Naive thymus-derived CD8-positive, alpha-beta T cell (primary cell): ENCODE results near the gene PRX. TPM values are rescaled to one million over a fixed set of nuclear protein-coding genes. Genes with fewer than 3 reads are reported as not detected.
"Not testable (repeated sequence)": the region's sequence is repeated elsewhere in the genome, so short reads cannot be mapped to it uniquely, and the experiment has no call there.

Experiments used
- ATAC-seq, 2 donors: fragments of 150-1000 bp; cut with Tn5 transposase in 1 of 2; sonication (Bioruptor Pico), chemical (Tn5 transposase) in 1 of 2; 1 replicate in 1 of 2; 2 replicates in 1 of 2; pipeline ENCODE4 v1.10.0; 2021; ENCODE audit warnings: mild to moderate bottlenecking in 2 of 2, moderate library complexity in 2 of 2
- POLR2A ChIA-PET: fragments of 350-600 bp; sonication (Branson Sonifier 250); formaldehyde crosslinking; loops from one replicate; lab custom pipeline; 2021; ENCODE audit warnings: antibody characterized with exemption; lab: Charles Lee
- DNase-seq, 10 donors: peaks; one replicate each; pipeline versions ENCODE4 v3.0.0 to v3.0.0-alpha.2; 2020 to 2022
- H3K27ac Mint-ChIP-seq, 10 donors: one replicate each; pipeline ENCODE4 v1.8.0; 2020 to 2022; ENCODE audit warnings: mild to moderate bottlenecking in 10 of 10, mixed read lengths in 10 of 10, moderate library complexity in 4 of 10, inconsistent platforms in 1 of 10
- H3K27me3 Mint-ChIP-seq, 5 donors: one replicate each; pipeline ENCODE4 v1.8.0; 2021 to 2022; ENCODE audit warnings: mixed read lengths in 5 of 5
- H3K36me3 Mint-ChIP-seq, 3 donors: one replicate each; pipeline ENCODE4 v1.8.0; 2020 to 2022; ENCODE audit warnings: mixed read lengths in 3 of 3, mild to moderate bottlenecking in 2 of 3, inconsistent platforms in 1 of 3
- H3K4me1 Mint-ChIP-seq, 4 donors: one replicate each; pipeline ENCODE4 v1.8.0; 2021 to 2022; ENCODE audit warnings: mixed read lengths in 4 of 4
- H3K4me3 Mint-ChIP-seq, 10 donors: one replicate each; pipeline ENCODE4 v1.8.0; 2020 to 2022; ENCODE audit warnings: mild to moderate bottlenecking in 10 of 10, mixed read lengths in 10 of 10, moderate library complexity in 6 of 10, inconsistent platforms in 1 of 10
- H3K9me3 Mint-ChIP-seq, 9 donors: one replicate each; pipeline ENCODE4 v1.8.0; 2020 to 2022; ENCODE audit warnings: mixed read lengths in 9 of 9, mild to moderate bottlenecking in 3 of 9, inconsistent platforms in 1 of 9, moderate library complexity in 1 of 9
- polyA plus RNA-seq, 3 donors: library from polyadenylated mRNA; unstranded; fragments of 300-500 nt; fragmentation: Illumina TruSeq; gene quantifications; one replicate each; pipeline ENCODE4 v1.2.3, GENCODE V29; 2021
- total RNA-seq, 8 experiments: library from RNA in 2 of 8; stranded (reverse) in 2 of 8; gene quantifications; one replicate each; pipeline ENCODE4 v1.2.3 and lab custom pipeline; 2021 to 2026

PRX gene, protein sequence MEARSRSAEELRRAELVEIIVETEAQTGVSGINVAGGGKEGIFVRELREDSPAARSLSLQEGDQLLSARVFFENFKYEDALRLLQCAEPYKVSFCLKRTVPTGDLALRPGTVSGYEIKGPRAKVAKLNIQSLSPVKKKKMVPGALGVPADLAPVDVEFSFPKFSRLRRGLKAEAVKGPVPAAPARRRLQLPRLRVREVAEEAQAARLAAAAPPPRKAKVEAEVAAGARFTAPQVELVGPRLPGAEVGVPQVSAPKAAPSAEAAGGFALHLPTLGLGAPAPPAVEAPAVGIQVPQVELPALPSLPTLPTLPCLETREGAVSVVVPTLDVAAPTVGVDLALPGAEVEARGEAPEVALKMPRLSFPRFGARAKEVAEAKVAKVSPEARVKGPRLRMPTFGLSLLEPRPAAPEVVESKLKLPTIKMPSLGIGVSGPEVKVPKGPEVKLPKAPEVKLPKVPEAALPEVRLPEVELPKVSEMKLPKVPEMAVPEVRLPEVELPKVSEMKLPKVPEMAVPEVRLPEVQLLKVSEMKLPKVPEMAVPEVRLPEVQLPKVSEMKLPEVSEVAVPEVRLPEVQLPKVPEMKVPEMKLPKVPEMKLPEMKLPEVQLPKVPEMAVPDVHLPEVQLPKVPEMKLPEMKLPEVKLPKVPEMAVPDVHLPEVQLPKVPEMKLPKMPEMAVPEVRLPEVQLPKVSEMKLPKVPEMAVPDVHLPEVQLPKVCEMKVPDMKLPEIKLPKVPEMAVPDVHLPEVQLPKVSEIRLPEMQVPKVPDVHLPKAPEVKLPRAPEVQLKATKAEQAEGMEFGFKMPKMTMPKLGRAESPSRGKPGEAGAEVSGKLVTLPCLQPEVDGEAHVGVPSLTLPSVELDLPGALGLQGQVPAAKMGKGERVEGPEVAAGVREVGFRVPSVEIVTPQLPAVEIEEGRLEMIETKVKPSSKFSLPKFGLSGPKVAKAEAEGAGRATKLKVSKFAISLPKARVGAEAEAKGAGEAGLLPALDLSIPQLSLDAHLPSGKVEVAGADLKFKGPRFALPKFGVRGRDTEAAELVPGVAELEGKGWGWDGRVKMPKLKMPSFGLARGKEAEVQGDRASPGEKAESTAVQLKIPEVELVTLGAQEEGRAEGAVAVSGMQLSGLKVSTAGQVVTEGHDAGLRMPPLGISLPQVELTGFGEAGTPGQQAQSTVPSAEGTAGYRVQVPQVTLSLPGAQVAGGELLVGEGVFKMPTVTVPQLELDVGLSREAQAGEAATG (N-terminal part only)
- total RNA-seq = 1 to 10 TPM; 3.8 to 4.0 TPM
- under 1 TPM; 0.39 to 0.49 (median 0.44) TPM for polyA plus RNA-seq
- total RNA-seq (lab: John Stamatoyannopoulos, UW) = 3.5 to 15.2 (median 5.9) reads per million in 6 experiments

DNA sequence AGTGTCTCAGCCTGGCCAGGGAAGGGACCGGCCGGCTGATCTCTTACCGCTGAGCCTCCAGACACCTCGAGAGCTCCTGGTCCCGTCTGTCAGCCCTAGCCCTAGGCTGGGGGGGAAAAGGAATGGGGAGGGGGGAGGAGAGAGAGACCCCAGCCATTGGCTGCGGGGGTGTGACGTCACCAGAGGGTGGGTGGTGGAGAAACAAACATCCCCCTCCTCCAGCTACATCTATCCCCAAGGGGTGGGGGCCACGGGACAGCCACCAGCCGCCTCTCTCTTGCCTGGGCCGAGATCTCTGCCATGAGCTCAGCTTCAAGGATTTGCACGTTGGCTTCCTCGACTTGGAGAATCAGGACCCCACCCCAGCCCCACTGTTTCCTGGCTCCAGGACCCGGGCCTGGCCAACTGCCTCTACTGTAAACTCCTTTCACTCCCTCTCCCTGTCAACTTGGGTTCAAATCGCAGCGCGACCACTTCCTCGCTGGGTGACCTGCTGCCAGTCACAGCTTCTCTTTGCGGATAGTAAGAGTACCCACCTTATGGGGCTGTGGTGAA lies at the start of gene PRX:
TSS of gene PRX (minus strand) at position 88 of the 555 bp plus-strand sequence. CDS start 5,446 bp downstream, outside the sequence.
- Mint-ChIP-seq H3K27me3 (peaks cover 0 to 2% (median 0%) of the 10 kb centered on the region in 5 donors), H3K36me3 (no peaks in the 10 kb centered on the region), H3K4me1 (peaks cover 12 to 46% (median 24%) of the 10 kb centered on the region in 4 donors), H3K4me3 (peak within 1 kb of the TSS in 3 of 10 donors; percentile 18 to 32 (median 29)), H3K27ac (peak within 1 kb of the TSS in 4 of 10 donors; percentile 3 to 45 (median 28)), H3K9me3 (no peaks in the 10 kb centered on the region)
- POLR2A ChIA-PET = interaction anchor here (0.7 to 1.8 kb wide), 5 partner anchors 8 to 337 kb away, joined by 3 to 8 read pairs (median 4); partner anchors contain the start of genes ACTMAP and SERTAD1
- ATAC-seq (no peak), DNase-seq (peak in 1 of 10 donors; percentile 58)

DNA sequence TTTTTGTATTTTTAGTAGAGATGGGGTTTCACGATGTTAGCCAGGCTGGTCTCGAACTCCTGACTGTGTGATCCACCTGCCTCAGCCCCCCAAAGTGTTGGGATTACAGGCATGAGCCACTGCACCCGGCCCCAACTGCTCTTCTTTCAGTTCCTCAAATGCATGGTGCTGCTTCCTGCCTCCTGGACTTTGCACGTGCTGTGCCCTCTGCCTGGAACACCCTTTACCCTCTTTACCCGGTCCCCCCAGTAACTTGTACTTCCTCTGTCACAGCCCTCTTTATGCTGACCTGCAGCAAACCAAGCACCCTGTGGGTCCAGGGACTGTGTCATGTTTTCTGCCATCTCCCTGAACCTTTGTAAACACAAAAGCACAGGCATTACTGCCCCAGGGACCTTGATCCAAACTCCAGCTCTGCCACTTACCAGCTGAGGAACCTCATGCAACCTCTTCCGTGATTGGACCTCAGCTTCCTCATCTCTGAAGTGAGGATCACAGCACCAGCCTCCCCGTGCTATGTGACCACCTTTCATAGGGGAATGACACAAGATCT lies 48.6 kb upstream of the PRX start:
- POLR2A ChIA-PET = no interaction called here
- Mint-ChIP-seq H3K27me3 (peaks cover 4 to 8% (median 5%) of the 10 kb centered on the region in 5 donors), H3K36me3 (peaks cover 0 to 2% (median 0%) of the 10 kb centered on the region in 3 donors), H3K4me3 (peak overlapping the region in 1 of 10 donors; percentile 15), H3K9me3 (no peaks in the 10 kb centered on the region), H3K4me1 (peaks cover 25 to 42% (median 27%) of the 10 kb centered on the region in 4 donors), H3K27ac (peak overlapping the region in 3 of 10 donors; percentile 22 to 70 (median 34))
- ATAC-seq = no peak
- no peak for DNase-seq

DNA sequence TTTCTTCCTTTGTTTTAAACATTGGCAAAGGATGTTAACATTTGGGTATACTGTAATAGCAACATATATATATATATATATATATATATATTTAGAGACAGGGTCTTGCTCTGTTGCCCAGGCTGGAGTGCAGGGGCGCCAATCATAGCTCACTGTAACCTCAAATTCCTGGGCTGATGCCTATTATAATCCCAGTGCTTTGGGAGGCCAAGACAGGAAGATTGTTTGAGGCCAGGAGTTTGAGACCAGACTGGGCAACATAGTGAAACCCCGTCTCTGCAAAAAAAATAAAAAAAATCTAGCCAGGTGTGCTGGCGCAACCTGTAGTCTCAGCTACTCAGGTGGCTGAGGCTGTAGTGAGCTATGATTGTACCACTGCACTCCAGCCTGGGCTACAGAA lies 47.0 kb upstream of the PRX start:
- ATAC-seq = no peak
- Mint-ChIP-seq H3K27ac (no peak overlapping the region), H3K27me3 (no peaks in the 10 kb centered on the region), H3K9me3 (no peaks in the 10 kb centered on the region), H3K36me3 (peaks cover 0 to 2% (median 0%) of the 10 kb centered on the region in 3 donors), H3K4me3 (no peak overlapping the region), H3K4me1 (peaks cover 10 to 27% (median 13%) of the 10 kb centered on the region in 4 donors)
- no peak for DNase-seq
- POLR2A ChIA-PET = no interaction called here

DNA sequence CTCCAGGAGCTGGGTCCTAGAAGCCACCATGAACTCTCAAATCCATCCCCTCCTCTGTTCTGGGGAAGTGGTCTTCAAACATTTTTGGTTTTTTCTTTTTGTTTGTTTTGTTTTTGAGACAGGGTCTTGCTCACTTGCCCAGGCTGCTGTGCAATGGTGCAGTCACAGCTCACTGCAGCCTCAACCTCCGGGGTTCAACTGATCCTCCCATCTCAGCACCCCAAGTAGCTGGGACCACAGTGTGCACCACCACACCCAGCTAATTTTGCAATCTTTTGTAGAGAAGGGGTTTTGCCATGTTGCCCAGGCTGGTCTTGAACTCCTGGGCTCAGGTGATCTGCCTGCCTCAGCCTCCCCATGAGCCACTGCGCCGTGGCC lies 45.4 kb upstream of the PRX start:
- peaks cover 0 to 18% (median 5%) of the 10 kb centered on the region in 4 donors for H3K4me1 Mint-ChIP-seq
- no peaks in the 10 kb centered on the region for H3K27me3 Mint-ChIP-seq
- ATAC-seq = no peak
- H3K27ac Mint-ChIP-seq = no peak overlapping the region
- POLR2A ChIA-PET = no interaction called here
- H3K9me3 Mint-ChIP-seq = no peaks in the 10 kb centered on the region
- peaks cover 0 to 2% (median 0%) of the 10 kb centered on the region in 3 donors for H3K36me3 Mint-ChIP-seq
- no peak for DNase-seq
- H3K4me3 Mint-ChIP-seq = no peak overlapping the region

DNA sequence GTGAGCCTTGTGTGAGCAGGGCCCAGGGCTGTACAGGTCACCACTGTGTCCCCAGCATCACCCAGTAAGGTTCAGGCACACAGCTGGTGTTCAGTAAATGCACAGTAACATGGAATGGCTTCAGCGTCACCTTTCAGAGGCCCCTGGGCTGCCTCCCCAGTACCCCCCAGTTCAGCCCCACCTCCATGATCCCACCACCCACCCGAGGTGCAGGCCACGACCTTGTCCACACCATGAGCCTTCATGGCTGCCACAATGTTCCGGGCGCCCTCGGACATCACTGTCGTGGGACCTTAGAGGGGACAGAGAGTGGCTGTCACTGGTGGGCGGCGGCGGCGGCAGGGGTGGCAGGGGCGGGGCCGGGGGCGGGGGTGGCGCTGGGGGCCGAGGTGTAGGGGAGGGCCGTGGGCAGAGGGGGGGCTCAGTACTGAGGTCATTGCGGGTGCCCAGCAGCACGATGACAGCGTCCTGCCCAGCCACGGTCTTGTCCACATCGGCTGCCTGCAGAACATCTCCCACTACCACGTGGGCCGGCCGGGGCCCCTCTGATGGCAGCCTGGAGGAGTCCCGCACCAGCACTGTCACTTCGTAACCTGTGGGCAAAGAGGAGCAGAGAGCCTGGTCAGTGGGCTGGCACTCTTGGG lies 44.9 kb upstream of the PRX start:
- DNase-seq (no peak), ATAC-seq (no peak)
- H3K27ac Mint-ChIP-seq = no peak overlapping the region
- POLR2A ChIA-PET = no interaction called here
- H3K4me1 Mint-ChIP-seq = peaks cover 0 to 16% (median 5%) of the 10 kb centered on the region in 4 donors
- peaks cover 0 to 2% (median 0%) of the 10 kb centered on the region in 3 donors for H3K36me3 Mint-ChIP-seq
- H3K9me3 Mint-ChIP-seq = no peaks in the 10 kb centered on the region
- no peaks in the 10 kb centered on the region for H3K27me3 Mint-ChIP-seq
- no peak overlapping the region for H3K4me3 Mint-ChIP-seq

DNA sequence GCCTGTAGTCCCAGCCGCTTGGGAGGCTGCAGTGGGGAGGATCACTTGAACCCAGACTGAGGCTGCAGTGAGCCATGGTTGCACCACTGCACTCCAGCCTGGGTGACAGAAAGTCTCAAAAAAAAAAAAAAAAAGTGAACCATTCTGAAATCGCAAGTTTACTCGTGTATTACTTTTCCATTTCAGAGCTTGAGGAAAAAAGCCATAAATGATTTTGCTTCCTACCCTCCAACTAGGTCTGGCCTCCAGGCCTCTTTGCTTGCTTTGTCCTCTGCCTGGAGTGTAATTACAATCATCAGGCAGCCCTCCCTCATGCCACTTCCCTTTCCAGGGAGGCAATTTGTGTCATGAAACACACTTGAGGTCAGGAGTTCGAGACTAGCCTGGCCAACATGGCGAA lies 43.9 kb upstream of the PRX start:
- Mint-ChIP-seq H3K9me3 (no peaks in the 10 kb centered on the region), H3K4me1 (peaks cover 0 to 11% (median 5%) of the 10 kb centered on the region in 4 donors), H3K27ac (no peak overlapping the region), H3K27me3 (no peaks in the 10 kb centered on the region), H3K4me3 (no peak overlapping the region), H3K36me3 (peaks cover 0 to 2% (median 0%) of the 10 kb centered on the region in 3 donors)
- POLR2A ChIA-PET = interaction anchor here (0.7 kb wide), 1 partner anchor 146 kb away, joined by 3 read pairs; no protein-coding TSS in a partner anchor
- ATAC-seq = no peak
- DNase-seq = no peak

DNA sequence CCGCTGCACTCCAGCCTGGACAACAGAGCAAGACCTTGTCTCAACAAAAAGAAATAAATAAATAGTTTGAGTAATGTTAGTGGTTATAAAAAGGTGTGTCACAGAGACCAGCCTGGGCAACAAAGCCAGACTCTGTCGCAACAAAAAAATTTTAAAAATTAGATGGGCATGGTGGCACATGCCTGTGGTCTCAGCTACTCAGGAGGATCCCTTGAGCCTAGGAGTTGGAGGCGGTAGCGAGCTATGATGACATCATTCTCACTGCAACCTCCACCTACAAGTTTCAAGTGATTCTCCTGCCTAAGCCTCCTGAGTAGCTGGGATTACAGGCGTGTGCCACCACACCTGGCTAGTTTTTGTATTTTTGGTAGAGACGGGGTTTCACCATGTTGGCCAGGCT lies 40.8 kb upstream of the PRX start:
- POLR2A ChIA-PET = interaction anchor here (0.6 to 1.3 kb wide), 2 partner anchors 17 to 149 kb away, joined by 3 to 5 read pairs; no protein-coding TSS in a partner anchor

DNA sequence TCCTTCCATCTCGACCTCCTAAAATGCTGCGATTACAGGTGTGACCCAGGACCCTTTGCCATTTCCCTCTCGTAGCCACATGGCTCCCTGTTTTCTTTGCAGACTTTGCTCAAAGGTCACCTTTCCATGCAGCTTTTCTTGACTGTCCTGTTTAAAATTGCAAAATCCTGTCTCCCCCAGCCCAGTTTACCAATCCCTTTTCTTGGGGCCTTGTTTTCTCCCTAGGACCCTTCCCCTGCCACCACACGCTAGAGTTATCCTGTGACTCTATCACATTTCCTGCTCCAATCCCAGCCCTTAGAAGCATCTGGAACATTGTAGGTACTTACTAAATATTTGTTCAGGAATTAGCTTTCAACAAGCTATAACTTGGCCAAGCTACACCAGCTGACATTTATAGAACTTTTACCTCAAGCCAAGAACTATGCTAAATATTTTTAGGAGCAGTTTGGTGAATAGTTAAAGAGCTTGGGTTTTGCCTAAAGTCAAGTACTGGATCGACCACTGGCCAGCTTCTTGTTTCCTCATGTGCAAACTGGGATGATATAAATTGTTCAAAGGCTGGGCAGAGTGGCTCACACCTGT lies 40.1 kb upstream of the PRX start:
- DNase-seq = no peak
- ATAC-seq = no peak
- POLR2A ChIA-PET = interaction anchor here (0.6 to 1.3 kb wide), 2 partner anchors 17 to 148 kb away, joined by 3 to 5 read pairs; no protein-coding TSS in a partner anchor
- Mint-ChIP-seq H3K4me3 (no peak overlapping the region), H3K36me3 (peaks cover 0 to 7% (median 4%) of the 10 kb centered on the region in 3 donors), H3K27me3 (no peaks in the 10 kb centered on the region), H3K9me3 (no peaks in the 10 kb centered on the region), H3K4me1 (no peaks in the 10 kb centered on the region), H3K27ac (no peak overlapping the region)

More for the DNA sequence above, 40.8 kb upstream of the PRX start:
- H3K4me1 Mint-ChIP-seq, H3K27ac Mint-ChIP-seq, H3K27me3 Mint-ChIP-seq, H3K36me3 Mint-ChIP-seq, H3K4me3 Mint-ChIP-seq, ATAC-seq, DNase-seq, H3K9me3 Mint-ChIP-seq: not testable (repeated sequence)

DNA sequence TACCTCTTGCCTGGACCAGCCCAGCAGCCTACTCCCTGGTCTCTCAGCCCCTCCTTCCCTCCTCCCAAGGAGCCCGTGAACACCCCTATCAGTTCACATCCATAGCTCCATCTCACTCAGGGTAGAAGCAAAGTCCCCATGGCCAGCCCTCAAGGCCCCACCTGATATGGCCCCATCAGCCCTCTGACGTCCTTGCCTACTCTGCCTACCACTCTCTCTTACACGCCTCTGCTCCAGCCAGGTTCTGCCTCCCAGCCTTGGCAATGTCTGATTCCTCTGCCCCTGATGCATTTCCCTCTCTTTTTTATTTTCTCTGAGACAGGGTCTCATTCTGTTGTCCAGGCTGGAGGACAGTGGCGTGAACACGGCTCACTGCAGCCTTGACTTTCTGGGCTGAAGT lies 38.8 kb upstream of the PRX start:
- Mint-ChIP-seq H3K4me3 (no peak overlapping the region), H3K9me3 (no peaks in the 10 kb centered on the region), H3K36me3 (peaks cover 0 to 5% (median 4%) of the 10 kb centered on the region in 3 donors), H3K4me1 (no peaks in the 10 kb centered on the region), H3K27me3 (no peaks in the 10 kb centered on the region), H3K27ac (peak overlapping the region in 1 of 10 donors; percentile 18)
- POLR2A ChIA-PET = interaction anchor here (0.6 to 1.0 kb wide), 2 partner anchors 103 to 265 kb away, joined by 3 read pairs; partner anchors contain the start of gene PLD3
- ATAC-seq = no peak
- DNase-seq = no peak

DNA sequence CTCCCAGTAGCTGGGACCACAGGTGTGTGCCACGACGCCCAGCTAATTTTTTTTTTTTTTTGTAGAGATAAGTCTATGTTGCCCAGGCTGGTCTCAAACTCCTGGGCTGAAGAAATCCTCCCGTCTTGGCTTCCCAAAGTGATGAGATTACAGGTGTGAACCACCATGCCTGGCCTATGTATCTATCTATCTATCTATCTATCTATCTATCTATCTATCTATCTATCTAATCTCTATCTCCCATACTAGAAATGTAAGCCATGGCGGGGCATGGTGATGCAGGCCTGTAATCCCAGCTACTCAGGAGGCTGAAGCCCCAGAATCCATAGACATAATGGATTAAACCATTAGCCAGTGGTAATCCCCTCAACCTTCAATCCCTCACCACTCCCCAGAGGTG lies 37.5 kb upstream of the PRX start:
- Mint-ChIP-seq H3K27me3 (no peaks in the 10 kb centered on the region), H3K4me3 (no peak overlapping the region), H3K27ac (no peak overlapping the region), H3K4me1 (peaks cover 0 to 1% (median 0%) of the 10 kb centered on the region in 4 donors), H3K36me3 (peaks cover 0 to 5% (median 4%) of the 10 kb centered on the region in 3 donors), H3K9me3 (no peaks in the 10 kb centered on the region)
- DNase-seq (no peak), ATAC-seq (no peak)
- POLR2A ChIA-PET = interaction anchor here (0.6 kb wide), 1 partner anchor 753 kb away, joined by 3 read pairs; no protein-coding TSS in a partner anchor
